ENCODE measurements around the gene HACD1. TPM values are rescaled to one million over a fixed set of nuclear protein-coding genes. Genes with fewer than 3 reads are reported as not detected.

Gene HACD1
- total and polyA plus RNA-seq, 2 of the 4 experiments (the other 2 are of a cell fraction), result 10.0 to 24.9 TPM

GRCh38 chr10:17563452-17563851, 53.7 kb downstream of the HACD1 start:
- no TSS peak for BruUV-seq (replicated peaks)

More at GRCh38 chr10:17563452-17563851, 53.7 kb downstream of the HACD1 start:
- no peak overlapping the region for H4K8ac ChIP-seq (ENCODE audit: low read depth in 2 of 2, low read length in 2 of 2)
- no peak overlapping the region for H2AFZ ChIP-seq (replicated peaks; ENCODE audit: low read length, poor library complexity)
- no CpG with 5 or more reads among the region's 4 CpGs for WGBS, 2 experiments (ENCODE audit: extremely low coverage in 2 of 2, insufficient read length in 1 of 2)
- H3K9me3 ChIP-seq (ENCODE audit: control insufficient read depth, insufficient read depth, low read length), result no peaks in the 10 kb centered on the region
- no peak overlapping the region for H2BK20ac ChIP-seq (ENCODE audit: low read depth, low read length)
- no peaks in the 10 kb centered on the region for H3K79me1 ChIP-seq (ENCODE audit: low read depth in 1 of 2, low read length in 2 of 2)
- H4K5ac ChIP-seq (ENCODE audit: low read depth, low read length), result no peak overlapping the region
- dilution Hi-C loops (cut with HindIII; ENCODE audit: low sequenced_read_pairs, unreplicated experiment) (no loop called here), intact Hi-C loops (cut with micrococcal nuclease) (no loop called here), in situ Hi-C loops (cut with MboI; ENCODE audit: low sequenced_read_pairs) (no loop called here)
- no peak overlapping the region for H2BK15ac ChIP-seq (ENCODE audit: low read depth, low read length)
- no peak overlapping the region for H4K91ac ChIP-seq (ENCODE audit: insufficient read depth, low read depth, low read length)
- no peak overlapping the region for H3K27ac ChIP-seq (ENCODE audit: insufficient read depth, low read length)
- H3K4me3 ChIP-seq (ENCODE audit: insufficient read depth, low read depth, low read length), result no peak overlapping the region
- DNase-seq (no peak), ATAC-seq (ENCODE audit: low read depth) (no peak)
- H3K4me1 ChIP-seq (ENCODE audit: control insufficient read depth, insufficient read depth, low read length), result peaks cover 2% of the 10 kb centered on the region; the same call in 1 of the 2 replicates
- POLR2A ChIA-PET (ENCODE audit: unreplicated experiment), result no interaction called here
- no peak for TF ChIP-seq POLR2A (IDR thresholded peaks at IDR 0.05; ENCODE audit: low read depth, low read length)
- TF ChIP-seq CEBPB (IDR thresholded peaks at IDR 0.05; ENCODE audit: low read depth, low read length), result no peak
- TF ChIP-seq MAFK (IDR thresholded peaks at IDR 0.05; ENCODE audit: low read depth, low read length), result no peak
- TF ChIP-seq NFE2L2 (IDR thresholded peaks at IDR 0.05; ENCODE audit: low read depth, low read length), result no peak
- no peak for TF ChIP-seq SMC3 (IDR thresholded peaks at IDR 0.05; ENCODE audit: low read depth, low read length)
- no peak for TF ChIP-seq CHD1 (IDR thresholded peaks at IDR 0.05; ENCODE audit: low read depth, low read length)
- no peak for TF ChIP-seq CTCF (conservative IDR thresholded peaks at IDR 0.05; ENCODE audit: low read depth, low read length)
- no peak for TF ChIP-seq MAZ (IDR thresholded peaks at IDR 0.05; ENCODE audit: borderline replicate concordance, low read depth, low read length)
- no peak for TF ChIP-seq ELK1 (IDR thresholded peaks at IDR 0.05; ENCODE audit: borderline replicate concordance, low read depth, low read length)
- H3K4ac ChIP-seq (ENCODE audit: low read depth, low read length), result no peak overlapping the region
- H3K36me3 ChIP-seq (ENCODE audit: control insufficient read depth, insufficient read depth, low read length), result no peaks in the 10 kb centered on the region
- H3K4me2 ChIP-seq (ENCODE audit: low read depth, low read length), result no peak overlapping the region
- no peak overlapping the region for H3K23ac ChIP-seq (ENCODE audit: low read depth, low read length)
- CTCF ChIA-PET, result interaction anchor here (0.9 kb wide), 1 partner anchor 14 kb away, joined by 3 read pairs; no protein-coding TSS in a partner anchor
- H3K56ac ChIP-seq (ENCODE audit: extremely low read depth, insufficient read depth, low read length), result no peak overlapping the region
- no peak overlapping the region for H2AK5ac ChIP-seq (ENCODE audit: low read depth, low read length)
- no peak overlapping the region for H2BK120ac ChIP-seq (ENCODE audit: low read depth, low read length)
- no peaks in the 10 kb centered on the region for H4K20me1 ChIP-seq (ENCODE audit: insufficient read depth, low read length)
- no peak overlapping the region for H3K9ac ChIP-seq (ENCODE audit: low read depth, low read length)
- no peak overlapping the region for H2AK9ac ChIP-seq (replicated peaks; ENCODE audit: low read depth, low read length, poor library complexity)
- no peak overlapping the region for H3K18ac ChIP-seq (ENCODE audit: low read depth, low read length)
- no peak overlapping the region for H3K14ac ChIP-seq (replicated peaks; ENCODE audit: low read depth, low read length)
- H3K27me3 ChIP-seq (ENCODE audit: control insufficient read depth, insufficient read depth, low read length), result no peaks in the 10 kb centered on the region
- H2BK5ac ChIP-seq (ENCODE audit: low read depth, low read length, poor library complexity, severe bottlenecking), result no peak overlapping the region
- no peaks in the 10 kb centered on the region for H3K9me1 ChIP-seq (ENCODE audit: insufficient read depth, low read length)

Data from IMR-90 (cell line).